ENCODE data around the gene ANK3. TPM values are rescaled to one million over a fixed set of nuclear protein-coding genes. Genes with fewer than 3 reads are reported as not detected.

The ANK3 gene
- total RNA-seq, 6 experiments from 2014 or later, result not detected

GRCh38 chr10:60029475-60029874 is 360.2 kb downstream of the ANK3 start:
- Mint-ChIP-seq H3K27me3 (ENCODE audit: insufficient read depth) (no peaks in the 10 kb centered on the region), H3K36me3 (ENCODE audit: low read depth) (no peaks in the 10 kb centered on the region), H3K4me3 (no peak overlapping the region), H3K4me1 (ENCODE audit: low read depth) (no peaks in the 10 kb centered on the region), H3K9me3 (no peaks in the 10 kb centered on the region), H3K27ac (no peak overlapping the region)
- DNase-seq, result no peak
- TF ChIP-seq CTCF (IDR thresholded peaks at IDR 0.05), result no peak

- H3K9me3 Mint-ChIP-seq, result no peaks in the 10 kb centered on the region
- no peaks in the 10 kb centered on the region for H3K36me3 Mint-ChIP-seq (ENCODE audit: low read depth)
- no peak for DNase-seq
- H3K4me3 Mint-ChIP-seq, result no peak overlapping the region
- H3K4me1 Mint-ChIP-seq (ENCODE audit: low read depth), result no peaks in the 10 kb centered on the region
- H3K27me3 Mint-ChIP-seq (ENCODE audit: insufficient read depth), result no peaks in the 10 kb centered on the region; the same call in 1 of the 2 replicates
- TF ChIP-seq CTCF (IDR thresholded peaks at IDR 0.05), result no peak
- no peak overlapping the region for H3K27ac Mint-ChIP-seq
Observed at GRCh38 chr10:60028081-60028480, 361.6 kb downstream of the ANK3 start.

- H3K27ac Mint-ChIP-seq, result no peak overlapping the region
- H3K36me3 Mint-ChIP-seq (ENCODE audit: low read depth), result no peaks in the 10 kb centered on the region
- H3K9me3 Mint-ChIP-seq, result no peaks in the 10 kb centered on the region
- H3K4me1 Mint-ChIP-seq (ENCODE audit: low read depth), result no peaks in the 10 kb centered on the region
- no peak for TF ChIP-seq CTCF (IDR thresholded peaks at IDR 0.05)
- no peak for DNase-seq
- H3K27me3 Mint-ChIP-seq (ENCODE audit: insufficient read depth), result no peaks in the 10 kb centered on the region; the same call in 1 of the 2 replicates
- no peak overlapping the region for H3K4me3 Mint-ChIP-seq
Observed at GRCh38 chr10:60025279-60025678, 364.4 kb downstream of the ANK3 start.

- Mint-ChIP-seq H3K27ac (no peak overlapping the region), H3K9me3 (no peaks in the 10 kb centered on the region), H3K4me3 (no peak overlapping the region), H3K27me3 (ENCODE audit: insufficient read depth) (no peaks in the 10 kb centered on the region; the same call in 1 of the 2 replicates), H3K4me1 (ENCODE audit: low read depth) (no peaks in the 10 kb centered on the region), H3K36me3 (ENCODE audit: low read depth) (no peaks in the 10 kb centered on the region)
- DNase-seq, result no peak
- TF ChIP-seq CTCF (IDR thresholded peaks at IDR 0.05), result no peak
Observed at GRCh38 chr10:60024506-60024905, 365.2 kb downstream of the ANK3 start.

- H3K36me3 Mint-ChIP-seq (ENCODE audit: low read depth), result no peaks in the 10 kb centered on the region
Observed at GRCh38 chr10:60023155-60023877, 366.4 kb downstream of the ANK3 start.

More at GRCh38 chr10:60023155-60023877, 366.4 kb downstream of the ANK3 start:
- no peak for TF ChIP-seq CTCF (IDR thresholded peaks at IDR 0.05)
- Mint-ChIP-seq H3K27me3 (ENCODE audit: insufficient read depth) (no peaks in the 10 kb centered on the region; the same call in 1 of the 2 replicates), H3K9me3 (no peaks in the 10 kb centered on the region), H3K4me1 (ENCODE audit: low read depth) (no peaks in the 10 kb centered on the region), H3K4me3 (no peak overlapping the region), H3K27ac (no peak overlapping the region)
- no peak for DNase-seq
